GM12875 (cell line): ENCODE data around the gene EPHB2.

Experiments used
- H3K4me3 ChIP-seq: one replicate; pipeline ENCODE4 v1.5.1; 2011; ENCODE audit warnings: low read depth, low read length, control low read depth
- CTCF ChIP-seq: IDR thresholded peaks from 2 replicates; pipeline ENCODE4 v1.5.1; 2011; ENCODE audit warnings: low read depth, mild to moderate bottlenecking, control low read depth, inconsistent platforms, low read length, moderate library complexity, borderline replicate concordance; ENCODE audit not compliant: insufficient read depth

Gene EPHB2

GRCh38 chr1:22868331-22868730 is 157.7 kb downstream of the EPHB2 start:
- no peak overlapping the region for H3K4me3 ChIP-seq
- TF ChIP-seq CTCF = no peak

DNA sequence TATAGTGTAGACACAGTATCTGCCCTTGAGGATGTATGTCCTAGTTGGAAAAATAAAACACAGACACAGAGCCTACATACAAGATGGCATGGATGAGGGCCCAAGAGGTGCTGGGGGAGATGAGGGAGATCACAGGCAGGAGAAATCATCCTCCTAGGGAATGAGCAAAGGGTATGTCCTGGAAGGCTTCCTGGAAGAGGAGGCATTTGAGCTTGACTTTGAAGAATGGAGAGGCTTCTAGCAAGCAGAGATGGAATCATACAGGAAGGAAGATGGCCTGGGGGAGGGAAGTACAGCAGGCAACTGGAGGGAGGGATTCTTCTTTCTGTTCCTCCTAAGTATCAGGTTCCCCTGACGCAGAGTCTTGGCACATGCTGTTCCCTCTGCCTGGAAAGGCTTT is 158.7 kb downstream of the EPHB2 start:
- H3K4me3 ChIP-seq = no peak overlapping the region
- no peak for TF ChIP-seq CTCF

DNA sequence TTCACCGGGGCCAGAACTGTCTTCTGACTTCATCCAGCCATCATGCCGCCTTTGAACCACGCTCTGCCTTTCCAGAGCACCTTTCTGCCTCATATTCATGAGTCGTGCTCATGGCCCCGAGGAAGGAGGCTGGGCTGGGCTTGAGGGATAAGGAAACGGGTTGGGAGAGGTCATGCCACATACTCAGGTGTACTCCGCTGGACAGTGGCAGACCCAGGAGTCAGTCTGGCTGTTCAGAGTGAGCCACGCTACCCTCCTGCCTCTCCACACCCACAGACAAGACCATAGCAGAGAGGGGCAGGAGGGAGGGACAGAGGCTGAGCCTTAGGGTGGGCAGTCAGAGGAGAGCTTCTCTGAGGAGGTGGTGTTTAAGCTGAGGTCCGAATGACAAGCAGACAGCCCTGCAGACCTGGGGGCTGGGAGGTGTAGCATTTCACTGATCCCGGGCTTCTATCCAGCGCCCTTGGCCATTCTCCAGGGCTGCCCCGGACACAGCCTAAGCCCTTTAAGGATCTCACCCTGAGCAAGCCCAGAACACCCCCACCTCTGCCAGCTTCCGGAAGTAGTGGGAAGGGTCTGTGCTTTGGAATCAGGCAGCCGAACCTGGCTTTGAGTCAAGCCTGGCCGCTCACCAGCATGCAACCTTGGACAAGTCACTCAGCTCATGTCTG is 159.7 kb downstream of the EPHB2 start:
- TF ChIP-seq CTCF = no peak
- no peak overlapping the region for H3K4me3 ChIP-seq

- H3K4me3 ChIP-seq = no peak overlapping the region
- no peak for TF ChIP-seq CTCF
Observed at GRCh38 chr1:22872981-22873664, 162.5 kb downstream of the EPHB2 start.

GRCh38 chr1:22874785-22875184 is 164.1 kb downstream of the EPHB2 start:
- no peak for TF ChIP-seq CTCF
- H3K4me3 ChIP-seq = no peak overlapping the region

DNA sequence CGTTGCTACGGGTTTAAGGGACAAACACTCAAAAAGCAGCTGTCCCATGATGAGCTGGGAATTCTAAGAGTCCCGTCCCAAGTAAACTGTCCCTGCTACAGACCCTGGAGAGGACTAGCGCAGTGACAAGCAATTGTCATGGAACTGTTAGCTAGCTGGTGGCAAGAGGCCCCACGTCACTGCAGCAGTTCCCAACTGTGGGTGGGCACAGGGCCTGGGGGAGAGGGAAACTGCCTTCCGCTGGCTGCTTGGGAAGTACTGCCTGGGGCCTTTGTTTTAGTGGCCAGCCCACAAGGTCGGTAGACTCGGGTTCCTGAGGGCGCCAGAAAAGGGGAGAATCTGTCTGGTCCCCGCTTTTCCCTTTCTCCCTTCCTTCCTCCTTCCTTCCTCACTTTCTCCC is 164.6 kb downstream of the EPHB2 start:
- TF ChIP-seq CTCF = no peak
- no peak overlapping the region for H3K4me3 ChIP-seq

DNA sequence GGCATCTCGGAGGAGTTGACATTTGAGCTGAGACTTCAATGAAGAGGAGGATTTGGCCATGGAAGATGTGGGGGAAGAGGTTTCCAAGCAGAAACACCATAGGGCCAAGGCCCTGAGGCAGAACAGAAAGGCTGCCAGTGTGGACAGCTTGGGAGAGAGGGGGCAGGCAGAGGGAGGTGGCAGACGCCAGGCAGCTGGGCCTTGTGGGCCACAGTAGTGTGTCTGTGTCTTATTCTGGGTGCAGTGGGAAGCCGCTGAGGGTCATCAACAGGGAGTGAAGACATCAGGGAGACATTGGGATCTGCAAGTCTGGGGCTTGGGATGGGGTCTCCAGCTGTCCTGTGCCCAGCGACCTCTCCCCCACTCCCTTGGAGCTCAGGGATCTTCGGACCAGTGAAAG is 165.2 kb downstream of the EPHB2 start:
- no peak overlapping the region for H3K4me3 ChIP-seq
- TF ChIP-seq CTCF = no peak
